ENCODE measurements around the gene C12orf43.

- no peak for TF ChIP-seq PATZ1 (CRISPR knock-in tag; IDR thresholded peaks at IDR 0.05; ENCODE audit: borderline replicate concordance)
- TF ChIP-seq OSR1 (CRISPR knock-in tag; IDR thresholded peaks at IDR 0.05): no peak
- TF ChIP-seq PPARA (CRISPR knock-in tag; IDR thresholded peaks at IDR 0.05; ENCODE audit: borderline replicate concordance): no peak
- TF ChIP-seq ZNF565 (CRISPR knock-in tag; conservative IDR thresholded peaks at IDR 0.05; ENCODE audit: low read depth): no peak
- no peak for TF ChIP-seq TSHZ2 (CRISPR knock-in tag; IDR thresholded peaks at IDR 0.05)
- no peak for TF ChIP-seq TOX (CRISPR knock-in tag; IDR thresholded peaks at IDR 0.05; ENCODE audit: borderline replicate concordance)
- no peak for TF ChIP-seq ZC3H10 (CRISPR knock-in tag; IDR thresholded peaks at IDR 0.05)
- no peak for TF ChIP-seq CSDC2 (CRISPR knock-in tag; IDR thresholded peaks at IDR 0.05)
Observed at GRCh38 chr12:120955232-120955631, 61.1 kb downstream of the C12orf43 start.

Data from SK-N-SH treated with all-trans-retinoic acid at 6 μM for 48 hours (cell line).